HG02588 (cell line): ENCODE data around the gene FAM222B.
"Not testable (repeated sequence)": the region's sequence is repeated elsewhere in the genome, so short reads cannot be mapped to it uniquely, and the experiment has no call there.

Experiments used
- ATAC-seq: cut with Tn5 transposase; IDR thresholded peaks from one replicate; pipeline ENCODE4 v1.9.1; 2021; ENCODE audit warnings: mild to moderate bottlenecking, moderate library complexity; ENCODE audit not compliant: unreplicated experiment

The FAM222B gene

DNA sequence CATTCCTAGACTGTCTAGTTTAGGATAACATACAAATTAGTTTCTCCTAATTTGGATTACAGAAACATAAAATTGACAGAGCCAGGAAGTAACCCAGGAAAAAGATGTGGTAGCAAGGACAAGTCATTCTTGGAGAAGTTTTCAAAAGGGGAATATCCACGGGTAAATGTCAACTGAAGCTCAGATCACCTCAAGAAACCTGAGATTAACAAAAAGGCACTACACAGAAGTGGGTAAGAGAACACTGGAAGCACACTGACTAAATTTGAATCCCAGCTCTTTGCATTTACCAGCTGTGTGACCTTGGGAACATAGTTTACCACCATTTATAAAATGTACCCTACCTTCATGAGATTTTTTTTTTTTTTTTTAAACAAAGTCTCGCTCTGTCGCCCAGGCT lies 59.4 kb downstream of the FAM222B start:
- ATAC-seq, result no peak

DNA sequence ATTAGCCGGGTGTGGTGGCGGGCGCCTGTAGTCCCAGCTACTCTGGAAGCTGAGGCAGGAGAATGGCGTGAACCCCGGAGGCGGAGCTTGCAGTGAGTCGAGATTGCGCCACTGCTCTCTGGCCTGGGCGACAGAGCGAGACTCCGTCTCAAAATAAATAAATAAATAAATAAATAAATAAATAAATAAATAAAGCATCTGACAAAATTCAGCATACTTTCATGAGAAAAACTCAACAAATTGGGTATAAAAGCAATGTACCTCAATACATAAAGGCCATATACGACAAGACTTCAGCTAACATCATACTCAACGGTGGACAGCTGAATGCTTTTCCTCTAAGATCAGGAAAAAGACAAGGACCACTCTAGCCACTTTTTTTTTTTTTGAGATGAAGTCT lies 63.0 kb downstream of the FAM222B start:
- ATAC-seq, result not testable (repeated sequence)

DNA sequence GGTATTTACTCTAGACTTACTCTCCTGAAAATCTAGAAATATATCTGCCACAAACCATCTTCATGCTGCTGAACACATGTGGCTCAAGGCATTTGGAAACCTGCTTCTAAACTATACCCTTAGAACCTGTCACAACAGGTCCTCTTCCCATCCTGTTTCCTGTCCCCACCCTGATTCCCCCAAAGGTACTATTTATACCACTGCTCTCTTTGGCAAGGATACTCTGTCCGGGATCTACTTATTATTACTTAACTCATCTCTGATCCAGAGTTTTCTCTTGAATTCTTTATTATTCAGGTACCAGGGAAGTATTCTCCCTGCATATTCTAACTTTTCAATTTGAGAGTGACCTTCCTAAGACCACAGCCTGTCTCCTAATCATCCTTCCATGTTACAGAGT lies 65.4 kb downstream of the FAM222B start:
- ATAC-seq, result no peak

DNA sequence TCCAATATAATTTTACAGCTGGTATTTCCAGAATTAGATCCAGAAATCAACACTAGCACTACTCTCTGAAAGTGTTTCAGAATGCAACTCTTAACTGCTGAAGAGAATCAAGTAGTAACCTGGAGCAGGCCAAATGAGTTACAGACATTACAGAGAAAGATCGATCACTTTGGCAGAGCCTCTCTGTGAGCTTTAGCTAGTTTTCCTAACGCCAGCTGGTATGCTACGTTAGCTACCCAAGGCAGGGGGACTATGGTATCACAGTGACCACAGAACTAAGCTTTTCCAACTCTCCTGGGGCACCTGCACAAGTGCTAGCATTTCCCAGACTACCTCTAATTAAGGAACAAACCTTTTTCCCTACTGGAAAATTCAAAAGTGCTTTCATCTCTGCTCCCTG lies 68.4 kb downstream of the FAM222B start:
- no peak for ATAC-seq

DNA sequence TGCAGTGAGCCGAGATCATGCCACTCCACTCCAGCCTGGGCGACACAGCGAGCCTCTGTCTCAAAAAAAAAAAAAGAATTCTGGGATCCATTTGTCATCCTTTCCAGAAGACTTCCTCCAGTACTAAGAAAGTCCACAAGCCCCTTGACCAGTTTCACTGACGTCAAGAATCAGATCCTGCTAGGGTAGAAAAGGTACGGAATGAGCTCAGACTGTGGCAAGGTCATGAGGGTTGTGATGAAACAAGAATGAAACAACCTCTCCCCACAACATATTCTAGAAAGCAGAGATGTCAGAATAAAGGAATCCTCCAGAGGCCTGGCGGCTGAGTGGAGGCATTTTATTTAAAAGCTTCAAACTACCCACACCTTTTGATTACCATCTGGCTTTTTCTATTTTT lies 68.9 kb downstream of the FAM222B start:
- no peak for ATAC-seq

DNA sequence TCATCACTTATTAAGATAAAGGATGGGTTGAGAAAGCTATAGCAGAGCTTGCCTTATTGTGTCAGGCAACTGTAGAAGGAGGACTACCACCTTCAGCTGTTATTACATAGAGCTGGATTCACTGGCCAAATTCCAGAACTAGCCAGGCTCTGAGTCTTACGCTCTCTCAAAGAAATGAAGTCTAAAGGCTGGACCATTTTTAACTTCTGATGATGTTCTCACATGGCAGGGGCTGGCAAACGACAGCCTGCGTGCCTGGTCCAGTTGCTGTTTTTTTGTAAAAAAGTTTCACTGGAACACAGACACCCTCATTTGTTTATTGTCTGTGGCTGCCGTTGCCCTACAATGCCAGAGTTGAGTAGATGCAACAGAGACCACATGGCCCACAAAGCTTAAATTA lies 77.6 kb downstream of the FAM222B start:
- no peak for ATAC-seq

DNA sequence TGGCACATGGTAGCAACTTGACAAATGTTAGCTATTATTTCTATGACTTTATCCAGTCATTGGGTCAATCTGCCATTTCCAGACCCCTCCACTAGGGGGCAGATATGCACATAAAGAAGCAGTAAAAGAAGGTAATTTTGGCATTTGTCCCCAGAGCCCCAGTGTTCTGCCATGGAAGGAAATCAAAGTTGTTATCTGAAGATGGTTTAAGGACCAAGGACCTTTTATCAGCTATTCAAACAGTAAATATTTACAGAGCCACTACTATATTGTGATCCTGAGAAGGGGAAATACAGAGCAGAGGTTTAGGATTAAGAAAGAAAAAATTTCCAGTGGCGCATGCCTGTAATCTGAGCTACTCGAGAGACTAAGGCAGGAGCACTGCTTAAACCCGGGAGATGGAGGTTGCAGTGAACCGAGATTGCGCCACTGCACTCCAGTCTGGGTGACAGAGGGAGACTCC lies 78.8 kb downstream of the FAM222B start:
- ATAC-seq, result no peak

DNA sequence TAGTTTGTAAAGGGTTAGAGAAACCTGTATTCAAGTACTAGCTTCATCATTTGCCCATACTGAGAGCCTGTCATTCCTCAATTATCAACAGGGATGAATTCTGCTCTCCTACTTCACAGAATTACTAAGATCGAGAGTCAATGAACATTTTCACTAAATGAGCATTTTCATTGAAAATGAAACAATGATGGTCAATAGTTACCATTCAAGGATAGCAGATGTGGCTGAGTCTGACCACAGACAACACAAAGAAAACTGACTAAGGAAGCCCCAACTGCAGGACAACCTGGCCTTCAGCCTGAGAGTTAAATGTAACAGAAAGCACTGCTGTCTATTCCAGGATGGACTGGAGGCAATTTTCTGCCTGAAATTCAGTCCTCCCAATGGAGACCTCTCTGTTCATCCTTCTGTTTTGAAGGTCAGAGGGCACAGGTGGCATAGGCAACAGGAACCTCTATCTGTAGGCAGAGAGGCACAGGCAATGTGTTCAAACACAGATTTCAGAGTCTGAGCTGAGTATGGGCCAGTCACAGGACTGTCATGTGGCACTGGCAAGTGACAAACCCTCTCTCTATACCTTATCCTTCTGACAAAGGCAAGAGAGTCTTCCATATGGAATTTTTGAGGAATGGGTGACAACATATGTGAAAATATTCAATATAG lies 79.3 kb downstream of the FAM222B start:
- ATAC-seq, result no peak

DNA sequence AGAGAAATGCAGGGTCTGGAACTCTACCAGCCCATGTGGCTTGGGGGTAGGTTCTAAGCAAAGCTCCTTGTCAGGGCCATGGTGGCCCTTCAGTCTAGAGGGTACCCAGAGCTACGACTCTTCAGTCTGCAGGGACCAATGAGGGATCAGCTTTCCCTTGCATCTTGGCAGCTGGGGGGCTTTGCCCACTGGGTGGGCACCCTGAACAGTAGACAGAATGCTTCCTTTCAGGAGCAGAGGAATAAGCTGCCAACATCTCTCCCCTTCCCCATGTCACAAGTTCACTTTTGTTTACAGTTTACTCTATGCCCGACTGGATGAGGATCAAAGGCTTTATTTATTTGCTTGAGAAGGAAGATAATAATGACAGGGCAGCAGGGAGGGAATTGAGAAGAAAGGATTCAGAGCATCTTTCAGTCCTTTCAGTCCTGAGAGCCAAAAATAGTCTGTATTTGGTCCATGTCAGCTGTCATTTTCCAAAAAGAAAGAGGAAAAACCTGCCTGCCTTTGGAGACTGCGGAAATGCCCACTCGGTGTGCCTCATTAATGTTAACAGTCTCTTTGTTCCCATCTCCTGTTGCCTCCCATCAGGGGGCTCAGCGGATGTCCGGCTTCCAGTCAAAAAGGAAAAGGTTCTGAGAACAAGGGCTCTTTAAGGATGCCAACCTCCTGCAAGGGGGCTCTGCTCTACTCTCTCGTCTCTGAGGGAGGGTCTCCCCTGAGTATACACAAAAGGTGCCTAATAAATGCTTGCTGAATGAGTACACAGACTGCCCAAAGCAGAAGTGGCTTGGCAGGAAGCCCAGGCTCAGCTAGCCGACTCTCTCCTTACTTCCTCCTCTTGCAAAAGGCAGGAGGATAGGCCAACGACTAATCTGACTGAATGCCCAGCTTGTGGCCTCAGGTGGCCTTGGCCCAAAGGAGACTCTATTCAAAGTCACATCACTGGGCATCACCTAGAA lies 81.7 kb downstream of the FAM222B start:
- no peak for ATAC-seq

DNA sequence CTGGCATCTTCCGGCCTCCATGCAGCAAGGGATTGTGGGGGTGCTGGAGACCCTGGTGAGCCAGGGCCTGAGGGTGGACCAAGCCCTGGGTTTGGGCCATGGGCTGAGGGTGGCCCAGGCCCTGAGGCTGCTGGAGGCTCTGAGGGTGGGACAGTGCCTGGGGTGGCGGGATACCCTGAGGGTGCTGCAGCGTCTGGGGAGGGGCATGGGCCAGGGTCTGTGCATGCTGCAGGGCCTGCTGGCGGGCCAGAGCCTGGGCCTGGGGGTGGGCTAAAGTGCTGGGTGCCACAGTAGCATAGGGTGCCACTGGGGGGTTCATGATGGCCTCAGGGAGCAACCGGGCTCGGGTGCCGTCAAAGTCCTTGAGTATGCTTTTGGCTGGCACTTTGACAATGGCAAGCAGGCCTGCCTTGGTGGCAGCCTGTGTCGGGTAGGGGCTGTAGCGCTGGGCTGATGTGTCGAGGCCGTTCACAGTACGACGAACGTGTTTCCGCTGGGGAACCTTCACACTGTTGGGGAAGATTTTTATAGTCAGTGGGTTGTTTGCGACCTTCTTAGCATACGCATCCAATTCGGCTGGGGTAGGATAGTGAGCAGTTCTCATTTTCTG lies 83.2 kb downstream of the FAM222B start:
- no peak for ATAC-seq

DNA sequence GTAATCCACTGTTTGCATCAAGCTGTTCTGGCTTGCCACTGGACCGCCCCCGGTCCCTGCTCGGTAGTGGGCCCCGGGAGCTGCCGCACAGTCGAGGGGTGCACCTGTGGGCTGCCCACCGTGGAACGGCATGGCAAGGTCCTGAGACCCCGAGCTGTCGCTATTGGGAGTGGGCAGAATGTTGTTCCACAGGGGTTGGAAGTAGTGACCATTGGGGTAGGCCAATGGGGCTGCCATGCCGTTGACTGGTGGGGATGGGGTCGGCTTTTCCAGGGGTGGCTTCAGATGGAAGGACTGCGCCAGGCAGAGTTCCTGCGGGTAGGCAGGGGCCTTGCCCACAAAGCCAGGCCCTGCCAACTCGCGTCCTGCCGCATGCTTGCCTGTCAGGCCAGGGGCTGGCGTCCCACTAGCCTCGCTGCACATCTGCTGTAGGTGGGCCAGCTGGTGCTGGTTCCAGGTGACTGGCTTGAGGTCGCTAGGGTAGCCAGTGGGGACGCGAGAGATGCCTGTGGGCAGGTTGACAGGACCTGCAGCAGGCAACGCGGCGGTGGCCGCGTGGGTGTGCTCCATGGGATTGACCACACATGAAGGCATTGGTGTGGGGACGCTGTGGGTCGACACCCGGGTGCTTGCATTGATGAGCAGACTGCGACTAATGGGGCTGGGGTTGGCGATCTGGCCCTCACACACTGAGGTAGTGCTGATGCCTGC lies 84.0 kb downstream of the FAM222B start:
- ATAC-seq, result no peak

DNA sequence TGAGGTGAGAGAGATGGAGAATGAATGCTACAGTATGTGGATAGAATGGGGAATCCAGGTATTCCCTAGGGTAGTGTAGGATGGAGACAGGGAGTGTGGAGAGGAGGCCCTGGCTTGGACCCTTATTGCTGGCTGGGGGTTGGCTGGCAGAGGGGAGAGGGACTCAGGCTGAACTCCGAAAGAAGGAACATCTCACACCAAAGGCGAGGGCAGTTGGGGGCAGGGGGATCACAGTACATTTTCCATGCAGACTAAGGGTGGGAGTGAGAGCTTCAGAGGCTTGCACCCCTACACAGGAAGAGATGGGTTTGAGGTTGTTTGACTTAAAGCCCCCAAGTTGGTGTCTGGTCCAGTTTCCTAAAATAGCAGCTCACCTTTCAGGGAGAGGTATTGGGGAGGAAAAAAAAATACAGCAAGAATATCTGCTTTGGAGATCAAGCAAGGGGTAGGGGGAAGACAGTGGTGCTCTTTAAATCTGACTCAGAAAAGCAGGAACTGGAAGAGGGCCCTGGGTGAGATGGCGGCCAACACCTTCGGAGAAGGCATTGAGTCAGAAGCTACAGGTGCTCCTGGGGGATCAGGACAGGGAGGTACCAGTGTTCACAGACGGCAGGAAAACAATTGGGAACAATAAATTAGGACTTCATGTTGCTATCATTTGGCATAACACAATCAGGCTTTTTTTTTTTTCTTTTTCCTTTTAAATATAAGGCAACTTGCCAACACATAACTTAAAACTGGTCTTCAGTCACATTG lies 86.4 kb downstream of the FAM222B start:
- no peak for ATAC-seq

DNA sequence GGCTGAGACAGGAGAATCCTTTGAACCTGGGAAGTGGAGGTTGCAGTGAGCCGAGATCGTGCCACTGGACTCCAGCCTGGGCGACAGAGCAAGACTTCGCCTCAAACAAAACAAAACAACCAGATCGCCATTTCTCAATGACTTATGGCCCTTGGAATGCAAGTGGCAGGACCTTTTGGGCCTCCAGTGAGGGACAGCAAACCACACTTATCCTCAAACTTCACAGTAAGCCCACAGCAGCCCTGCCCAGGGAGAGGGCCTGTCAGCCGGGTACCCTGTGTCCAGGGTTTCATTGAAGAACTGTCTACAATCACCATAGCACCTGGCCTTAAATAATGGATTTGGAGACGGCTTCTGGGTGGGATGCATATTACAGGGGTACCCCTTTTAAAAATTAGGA lies 87.1 kb downstream of the FAM222B start:
- ATAC-seq, result no peak

DNA sequence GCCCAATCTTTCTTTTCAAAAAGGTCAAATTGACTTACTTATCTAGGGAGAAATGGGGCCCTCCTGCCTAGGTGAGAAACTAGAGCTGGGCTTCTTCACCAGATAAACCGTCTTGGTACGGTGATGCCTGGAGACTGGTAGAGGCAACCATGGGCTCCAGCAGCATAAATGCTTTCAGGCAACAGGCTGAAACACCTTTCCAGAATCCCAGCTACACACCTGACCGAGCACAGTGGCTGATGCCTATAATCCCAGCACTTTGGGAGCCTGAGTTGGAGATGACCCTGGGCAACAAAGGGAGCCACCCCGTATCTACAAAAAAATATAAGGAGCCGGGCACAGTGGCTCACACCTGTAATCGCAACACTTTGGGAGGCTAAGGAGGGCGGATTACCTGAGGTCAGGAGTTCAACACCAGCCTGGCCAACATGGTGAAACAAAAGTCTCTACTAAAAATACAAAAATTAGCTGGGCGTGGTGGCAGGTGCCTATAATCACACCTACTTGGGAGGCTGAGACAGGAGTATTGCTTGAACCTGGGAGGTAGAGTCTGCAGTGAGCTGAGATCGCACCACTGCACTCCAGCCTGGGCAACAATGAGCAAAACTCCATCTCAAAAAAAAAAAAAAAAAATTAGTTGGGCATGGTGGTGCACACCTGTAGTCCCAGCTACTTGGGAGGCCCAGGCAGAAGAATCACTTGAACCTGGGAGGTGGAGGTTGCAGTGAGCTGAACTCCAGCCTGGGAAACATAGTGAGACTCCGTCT lies 90.8 kb downstream of the FAM222B start:
- ATAC-seq, result no peak

DNA sequence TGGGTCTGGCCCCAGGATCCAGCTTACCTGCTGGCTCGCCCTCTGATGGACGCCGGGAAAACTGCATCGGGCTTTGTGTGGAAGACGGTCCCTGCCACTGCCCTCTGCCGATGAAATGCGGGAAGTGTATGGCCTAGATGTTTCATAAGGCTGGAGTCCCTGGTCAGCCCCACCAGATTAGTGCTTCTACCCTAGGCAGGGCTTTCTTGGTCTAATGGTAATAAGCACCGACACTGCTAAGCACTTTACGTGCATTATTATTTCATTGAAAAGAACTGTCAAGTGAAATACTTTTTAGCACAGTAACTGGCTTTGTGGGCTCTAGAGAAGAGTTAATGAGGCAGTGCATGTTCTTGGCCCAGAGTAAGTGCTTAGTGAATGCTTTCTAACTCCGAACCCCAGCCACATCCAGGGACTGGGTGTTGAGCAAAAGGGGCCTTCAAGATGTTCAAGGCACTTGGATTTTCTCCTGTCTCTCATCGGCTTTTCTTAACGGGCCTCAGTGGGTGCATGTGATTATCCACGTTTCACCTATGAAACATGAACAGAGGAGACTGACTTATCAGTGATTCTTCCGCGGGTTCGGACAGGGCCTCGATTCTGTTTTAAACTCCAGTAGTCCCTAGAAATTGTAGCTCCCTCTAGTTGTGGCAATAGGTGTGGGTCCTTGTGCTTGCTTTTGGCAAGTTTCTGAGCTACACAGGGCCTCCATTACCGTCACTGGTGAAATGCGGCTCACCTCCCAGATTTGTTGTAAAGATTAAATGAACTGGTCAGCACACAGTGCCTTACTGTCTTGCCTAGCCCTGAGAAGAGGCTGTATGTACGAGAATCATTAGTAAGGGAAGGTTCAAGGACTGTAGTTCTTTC lies 92.2 kb downstream of the FAM222B start:
- peak; percentile 67 for ATAC-seq

DNA sequence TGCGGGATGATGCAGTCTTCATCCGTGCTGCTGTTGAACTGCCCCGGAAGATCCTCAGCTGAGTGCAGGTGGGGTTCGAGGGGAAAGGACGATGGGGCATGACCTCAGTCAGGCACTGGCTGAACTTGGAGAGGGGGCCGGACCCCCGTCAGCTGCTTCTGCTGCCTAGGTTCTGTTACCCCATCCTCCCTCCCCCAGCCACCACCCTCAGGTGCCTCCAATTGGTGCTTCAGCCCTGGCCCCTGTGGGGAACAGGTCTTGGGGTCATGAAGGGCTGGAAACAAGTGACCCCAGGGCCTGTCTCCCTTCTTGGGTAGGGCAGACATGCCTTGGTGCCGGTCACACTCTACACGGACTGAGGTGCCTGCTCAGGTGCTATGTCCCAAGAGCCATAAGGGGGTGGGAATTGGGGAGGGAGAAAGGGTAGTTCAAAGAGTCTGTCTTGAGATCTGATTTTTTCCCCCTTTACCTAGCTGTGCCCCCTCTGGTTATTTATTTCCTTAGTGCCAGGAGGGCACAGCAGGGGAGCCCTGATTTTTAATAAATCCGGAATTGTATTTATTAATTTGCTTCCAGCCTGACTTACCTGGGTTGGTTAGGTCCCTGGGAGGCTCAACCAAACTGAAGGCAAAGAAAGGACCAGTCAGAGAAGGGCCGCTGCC lies 92.9 kb downstream of the FAM222B start:
- ATAC-seq, result no peak

DNA sequence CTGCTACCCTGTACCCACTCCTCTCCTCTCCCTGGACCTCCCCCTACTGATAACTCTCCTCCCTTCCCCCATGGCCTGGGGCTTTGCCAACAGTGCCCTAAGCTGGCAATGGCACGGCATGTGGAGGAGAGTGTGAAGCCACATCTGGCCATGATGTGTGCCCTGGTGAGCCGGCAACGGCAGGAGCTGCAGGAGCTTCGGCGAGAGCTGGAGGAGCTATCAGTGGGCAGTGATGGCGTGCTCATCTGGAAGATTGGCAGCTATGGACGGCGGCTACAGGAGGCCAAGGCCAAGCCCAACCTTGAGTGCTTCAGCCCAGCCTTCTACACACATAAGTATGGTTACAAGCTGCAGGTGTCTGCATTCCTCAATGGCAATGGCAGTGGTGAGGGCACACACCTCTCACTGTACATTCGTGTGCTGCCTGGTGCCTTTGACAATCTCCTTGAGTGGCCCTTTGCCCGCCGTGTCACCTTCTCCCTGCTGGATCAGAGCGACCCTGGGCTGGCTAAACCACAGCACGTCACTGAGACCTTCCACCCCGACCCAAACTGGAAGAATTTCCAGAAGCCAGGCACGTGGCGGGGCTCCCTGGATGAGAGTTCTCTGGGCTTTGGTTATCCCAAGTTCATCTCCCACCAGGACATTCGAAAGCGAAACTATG lies 93.6 kb downstream of the FAM222B start:
- ATAC-seq, result no peak
